K562 (cell line): ENCODE measurements around the gene IL1RAPL2. TPM values are rescaled to one million over a fixed set of nuclear protein-coding genes. Genes with fewer than 3 reads are reported as not detected.

Experiments used
- ATAC-seq: fragments of 200-7000 bp; cut with Tn5 transposase; 3 replicates; pipeline ENCODE4 v1.9.1; 2020; ENCODE audit warnings: moderate library complexity
- BruUV-seq: library from RNA; stranded (reverse); fragments of 400-500 nt; replicated peaks from 2 replicates; lab custom pipeline; 2021; lab: Mats Ljungman, UMichigan
- CTCF ChIA-PET: fragments of 300-600 bp; formaldehyde crosslinking; extraction: SDS; loops from one replicate; lab custom pipeline; 2021; ENCODE audit warnings: low intra/inter-chr PET ratio; lab: Yijun Ruan, JAX
- POLR2A ChIA-PET: fragments of 300-600, 350-650 bp; sonication (Branson Sonifier 250); formaldehyde crosslinking; extraction: SDS; loops from one replicate; lab custom pipeline; 2021; ENCODE audit warnings: antibody characterized with exemption, inconsistent platforms; lab: Yijun Ruan, JAX
- DNase-seq, 4 experiments: peaks; one replicate each; pipeline versions ENCODE4 v3.0.0 to v3.0.0-alpha.2; 2011 to 2018; ENCODE audit warnings: low spot score in 3 of 4, mixed read lengths in 3 of 4; ENCODE audit errors: extremely low read depth in 1 of 4
- FAIRE-seq: peaks from 2 replicates; lab custom pipeline; 2011; peaks lifted over from hg19 to GRCh38; lab: Jason Lieb, UNC
- H2AFZ ChIP-seq: 2 replicates; pipeline ENCODE4 v1.6.0; 2011; ENCODE audit warnings: low read depth, low read length, control low read depth, inconsistent platforms
- H3K27ac ChIP-seq: fragments of 200-600 bp; 3 replicates; pipeline ENCODE4 v1.8.0; 2011; ENCODE audit warnings: low read depth, mild to moderate bottlenecking, control low read depth, inconsistent platforms, low read length, moderate library complexity, mixed read lengths; ENCODE audit errors: extremely low read depth
- H3K27me3 ChIP-seq, 2 experiments: fragments of 300-600 bp in 1 of 2; 2 replicates in 1 of 2; 3 replicates in 1 of 2; pipeline versions ENCODE4 v1.6.0 to v1.8.0; 2011; ENCODE audit warnings: inconsistent platforms in 2 of 2, low read length in 2 of 2, mild to moderate bottlenecking in 1 of 2, mixed read lengths in 1 of 2, moderate library complexity in 1 of 2; ENCODE audit not compliant: control insufficient read depth in 2 of 2, insufficient read depth in 2 of 2
- H3K36me3 ChIP-seq: fragments of 300-600 bp; 3 replicates; pipeline ENCODE4 v1.8.0; 2011; ENCODE audit warnings: mild to moderate bottlenecking, low read length, inconsistent platforms; ENCODE audit not compliant: control insufficient read depth, insufficient read depth
- H3K4me1 ChIP-seq, 2 experiments: fragments of 200-600 bp in 1 of 2; replicated peaks in 1 of 2; 2 replicates in 1 of 2; 3 replicates in 1 of 2; pipeline versions ENCODE4 v1.5.1 to v1.8.0; 2011; ENCODE audit warnings: inconsistent platforms in 2 of 2, low read length in 2 of 2, mild to moderate bottlenecking in 1 of 2, mixed read lengths in 1 of 2, moderate library complexity in 1 of 2; ENCODE audit not compliant: control insufficient read depth in 2 of 2, insufficient read depth in 2 of 2
- H3K4me2 ChIP-seq: 2 replicates; pipeline ENCODE4 v1.6.1; 2011; ENCODE audit warnings: low read length, control low read depth, inconsistent platforms, mixed read lengths; ENCODE audit not compliant: insufficient read depth
- H3K4me3 ChIP-seq: fragments of 200-600 bp; sonication (generic), shearing (Covaris generic); 2 replicates; pipeline ENCODE4 v1.5.1; 2016; ENCODE audit warnings: control low read depth, inconsistent platforms
- H3K79me2 ChIP-seq: fragments of 200-600 bp; 3 replicates; pipeline ENCODE4 v1.8.0; 2011; ENCODE audit warnings: low read length, inconsistent platforms; ENCODE audit not compliant: control insufficient read depth, insufficient read depth
- H3K9ac ChIP-seq, 2 experiments: 2 replicates each; pipeline versions ENCODE4 v1.6.0 to v1.6.1; 2011; ENCODE audit warnings: low read depth in 2 of 2, low read length in 2 of 2, control low read depth in 1 of 2, inconsistent platforms in 1 of 2, mild to moderate bottlenecking in 1 of 2, mixed read lengths in 1 of 2; ENCODE audit not compliant: insufficient read depth in 1 of 2
- H3K9me1 ChIP-seq: one replicate; pipeline ENCODE4 v1.6.0; 2011; ENCODE audit warnings: inconsistent platforms, mild to moderate bottlenecking, low read length, moderate library complexity; ENCODE audit not compliant: control insufficient read depth, insufficient read depth
- H3K9me3 ChIP-seq: replicated peaks from 2 replicates; pipeline ENCODE4 v1.5.1; 2011; ENCODE audit warnings: low read depth, low read length, inconsistent platforms; ENCODE audit not compliant: control insufficient read depth, insufficient read depth
- H4K20me1 ChIP-seq: replicated peaks from 2 replicates; pipeline ENCODE4 v1.6.1; 2011; ENCODE audit warnings: low read length, inconsistent platforms, mixed read lengths; ENCODE audit not compliant: control insufficient read depth, insufficient read depth
- PBX2 ChIP-seq, 2 experiments: IDR thresholded peaks in 1 of 2; conservative IDR thresholded peaks in 1 of 2; 2 replicates each; pipeline ENCODE4 v1.6.1; 2016; ENCODE audit warnings: low read depth in 2 of 2, mild to moderate bottlenecking in 1 of 2, missing compliant biosample characterization in 1 of 2, missing genetic modification characterization in 1 of 2, moderate library complexity in 1 of 2
- POLR2A ChIP-seq: fragments of 450-650 bp; conservative IDR thresholded peaks from 2 replicates; pipeline ENCODE4 v1.6.1; 2016
- SMAD2 ChIP-seq: fragments of 150-350 bp; IDR thresholded peaks from 2 replicates; pipeline ENCODE4 v1.6.1; 2014; ENCODE audit warnings: low read depth, mild to moderate bottlenecking, low read length
- WGBS: fragments of 100-300 bp; shearing (Covaris generic); methylation state at CpG from one replicate; pipeline ENCODE4 v1.1.6; 2016; ENCODE audit warnings: low coverage, mixed read lengths; ENCODE audit not compliant: insufficient coverage; ENCODE audit errors: missing lambda C conversion rate; 5-methylcytosine and 5-hydroxymethylcytosine counted together
- in situ Hi-C: fragments of 300-500 bp; cut with MboI; formaldehyde crosslinking; loops from 4 replicates; pipeline ENCODE4 v1.15.0; 2018; ENCODE audit warnings: inconsistent platforms, mixed read lengths
- intact Hi-C: fragments of 100-400 bp; cut with micrococcal nuclease; formaldehyde crosslinking; loops from 2 replicates; pipeline ENCODE4 v1.14.2; 2022
- polyA plus RNA-seq, 8 experiments: library from polyadenylated mRNA; depleted of rRNA in 4 of 8; stranded (reverse) in 5 of 8; unstranded in 3 of 8; fragments of >200 nt; fragmentation: Nextera tagmentation in 2 of 8; fragmentation: Illumina TruSeq in 1 of 8; extraction: Ambion mirVana in 2 of 8; extraction: Trizol in 1 of 8; gene quantifications; 2 replicates each; pipeline versions ENCODE4 v1.2.1 to v1.2.3, GENCODE V29; 2011 to 2014; ENCODE audit warnings: inconsistent platforms in 1 of 8, missing spikeins in 1 of 8
- total RNA-seq, 7 experiments: library from RNA; depleted of rRNA in 6 of 7; stranded (reverse); fragments of >200 nt in 6 of 7; fragmentation: Illumina TruSeq in 2 of 7; extraction: Trizol in 2 of 7; gene quantifications; 2 replicates each; pipeline versions ENCODE4 v1.2.1 to v1.2.3, GENCODE V29; 2011 to 2021; ENCODE audit warnings: low replicate concordance in 1 of 7

The IL1RAPL2 gene
- total and polyA plus RNA-seq, 9 of the 15 experiments (the other 6 are each of a cell fraction or from before 2014, with no cell fraction given): not detected

DNA sequence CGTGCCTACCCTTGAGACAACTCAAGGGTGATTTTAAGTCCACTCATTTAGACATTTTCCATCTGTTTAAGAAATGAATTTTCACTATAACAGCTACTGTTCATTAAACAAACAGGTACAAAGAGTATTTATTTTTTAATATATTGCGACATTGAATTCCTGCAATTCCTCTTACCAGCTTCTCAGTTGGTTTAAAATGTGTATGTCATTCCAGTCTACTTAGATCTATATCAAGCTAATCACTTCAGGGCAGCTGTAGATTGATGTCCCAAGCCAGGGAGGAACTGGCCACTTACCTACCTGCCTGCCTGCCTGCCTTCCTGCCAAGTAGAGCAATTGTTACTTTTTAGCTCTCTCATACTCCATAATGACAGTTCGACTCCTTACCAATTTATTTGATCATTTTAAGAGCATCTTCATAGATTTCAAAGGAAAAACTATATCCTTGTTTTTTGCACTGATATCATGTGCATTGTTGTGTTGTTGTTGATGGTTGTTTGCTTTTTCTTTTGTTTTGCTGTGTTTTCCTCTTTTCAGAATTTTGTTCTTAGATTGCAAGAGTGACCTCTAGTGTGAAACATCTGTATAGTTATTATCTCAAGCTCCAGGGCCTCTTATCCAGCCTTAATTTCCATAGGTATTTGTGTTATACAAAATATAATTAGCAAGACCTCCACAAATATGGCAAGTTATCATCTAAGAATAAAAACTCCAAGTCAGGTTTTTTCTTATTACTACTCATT, 1135.5 kb downstream of the IL1RAPL2 start:
- no peaks in the 10 kb centered on the region for H3K9me3 ChIP-seq
- no peak for ATAC-seq
- no peak for DNase-seq
- H3K4me2 ChIP-seq: no peak overlapping the region
- H3K4me3 ChIP-seq: no peak overlapping the region
- no peak overlapping the region for H3K27ac ChIP-seq
- no peaks in the 10 kb centered on the region for H3K4me1 ChIP-seq
- ChIA-PET CTCF (no interaction called here), POLR2A (no interaction called here)
- no peaks in the 10 kb centered on the region for H3K9me1 ChIP-seq
- FAIRE-seq: no peak
- no peaks in the 10 kb centered on the region for H3K36me3 ChIP-seq
- H3K79me2 ChIP-seq: no peaks in the 10 kb centered on the region
- H3K27me3 ChIP-seq: no peaks in the 10 kb centered on the region
- TF ChIP-seq PBX2 (CRISPR knock-in tag; IDR thresholded peaks at IDR 0.05; ENCODE audit: low read depth) (no peak), PBX2 (tag; conservative IDR thresholded peaks at IDR 0.05; ENCODE audit: low read depth) (no peak), SMAD2 (no peak), POLR2A (no peak)
- in situ Hi-C loops: no loop called here
- BruUV-seq: no TSS peak
- no peaks in the 10 kb centered on the region for H4K20me1 ChIP-seq
- intact Hi-C loops: no loop called here
- 0% methylated on average over 3 of the region's 3 CpGs for WGBS
- no peak overlapping the region for H2AFZ ChIP-seq
- no peak overlapping the region for H3K9ac ChIP-seq
